HepG2 (cell line): ENCODE measurements around the gene FAM20A. TPM values are rescaled to one million over a fixed set of nuclear protein-coding genes. Genes with fewer than 3 reads are reported as not detected.
A peak's percentile ranks its signal among the peaks of the same experiment; 100 is the strongest.

Experiments used
- FOSL1 ChIP-seq: sonication (generic); formaldehyde crosslinking; IDR thresholded peaks from 2 replicates; pipeline ENCODE4 v1.9.0; 2021; ENCODE audit warnings: missing genetic modification reagents, borderline replicate concordance
- GABPA ChIP-seq, 2 experiments: IDR thresholded peaks; 2 replicates each; pipeline ENCODE4 v1.6.1; 2011 to 2016; ENCODE audit warnings: low read depth in 2 of 2, low read length in 1 of 2, missing biosample characterization in 1 of 2, missing genetic modification characterization in 1 of 2
- HIC2 ChIP-seq: sonication (generic); formaldehyde crosslinking; IDR thresholded peaks from 2 replicates; pipeline ENCODE4 v1.9.0; 2022; ENCODE audit warnings: low read depth, missing genetic modification reagents
- HMG20B ChIP-seq: conservative IDR thresholded peaks from 2 replicates; pipeline ENCODE4 v1.6.1; 2016; ENCODE audit warnings: missing genetic modification reagents, missing compliant biosample characterization
- KMT2A ChIP-seq: sonication (generic); formaldehyde crosslinking; IDR thresholded peaks from 2 replicates; pipeline ENCODE4 v1.4.0; 2020; ENCODE audit warnings: missing genetic modification reagents
- RAD51 ChIP-seq: fragments of 450-650 bp; IDR thresholded peaks from 2 replicates; pipeline ENCODE4 v1.6.1; 2016; ENCODE audit warnings: borderline replicate concordance
- RBM22 ChIP-seq: fragments of 200-400 bp; formaldehyde crosslinking; optimal IDR thresholded peaks from 2 replicates; pipeline ENCODE3; 2017; ENCODE audit warnings: mild to moderate bottlenecking, low read length, moderate library complexity
- REXO4 ChIP-seq: sonication (generic); formaldehyde crosslinking; IDR thresholded peaks from 2 replicates; pipeline ENCODE4 v1.8.0; 2022; ENCODE audit warnings: missing genetic modification reagents, mild to moderate bottlenecking, borderline replicate concordance
- SIN3B ChIP-seq: fragments of 150-350 bp; IDR thresholded peaks from 2 replicates; pipeline ENCODE4 v1.6.1; 2014; ENCODE audit warnings: low read length
- SUZ12 ChIP-seq: fragments of 150-350 bp; IDR thresholded peaks from 2 replicates; pipeline ENCODE4 v1.6.1; 2014; ENCODE audit warnings: low read depth, low read length
- TARDBP ChIP-seq: sonication (generic); formaldehyde crosslinking; IDR thresholded peaks from 2 replicates; pipeline ENCODE4 v1.8.0; 2022; ENCODE audit warnings: mild to moderate bottlenecking, missing genetic modification reagents
- ZBTB14 ChIP-seq: sonication (generic); formaldehyde crosslinking; IDR thresholded peaks from 2 replicates; pipeline ENCODE4 v1.4.0; 2020; ENCODE audit warnings: missing genetic modification reagents
- ZBTB2 ChIP-seq: sonication (generic); formaldehyde crosslinking; IDR thresholded peaks from 2 replicates; pipeline ENCODE4 v1.8.0; 2022; ENCODE audit warnings: low read depth, missing genetic modification reagents
- ZBTB7B ChIP-seq: sonication (generic); formaldehyde crosslinking; IDR thresholded peaks from 2 replicates; pipeline ENCODE4 v1.4.0; 2020; ENCODE audit warnings: missing genetic modification reagents
- ZNF24 ChIP-seq: fragments of 450-650 bp; IDR thresholded peaks from 2 replicates; pipeline ENCODE4 v1.6.1; 2017; ENCODE audit warnings: antibody characterized with exemption, mild to moderate bottlenecking
- ZNF256 ChIP-seq: sonication (generic); formaldehyde crosslinking; conservative IDR thresholded peaks from 2 replicates; pipeline ENCODE4 v1.4.0; 2020; ENCODE audit warnings: missing genetic modification reagents
- ZNF292 ChIP-seq: sonication (generic); formaldehyde crosslinking; IDR thresholded peaks from 2 replicates; pipeline ENCODE4 v1.8.1; 2022; ENCODE audit warnings: mild to moderate bottlenecking, low read depth, missing genetic modification reagents, borderline replicate concordance
- ZNF446 ChIP-seq: sonication (generic); formaldehyde crosslinking; IDR thresholded peaks from 2 replicates; pipeline ENCODE4 v1.5.0; 2020; ENCODE audit warnings: mild to moderate bottlenecking, missing genetic modification reagents
- ZNF607 ChIP-seq: sonication (generic); formaldehyde crosslinking; IDR thresholded peaks from 2 replicates; pipeline ENCODE4 v1.5.1; 2020; ENCODE audit warnings: missing genetic modification reagents, mild to moderate bottlenecking, borderline replicate concordance
- ZNF780A ChIP-seq: sonication (generic); formaldehyde crosslinking; IDR thresholded peaks from 2 replicates; pipeline ENCODE4 v1.8.0; 2022; ENCODE audit warnings: mild to moderate bottlenecking, missing genetic modification reagents, moderate library complexity
- ZNF83 ChIP-seq: sonication (generic); formaldehyde crosslinking; IDR thresholded peaks from 2 replicates; pipeline ENCODE4 v1.4.0; 2020; ENCODE audit warnings: missing genetic modification reagents, mild to moderate bottlenecking, borderline replicate concordance
- polyA plus RNA-seq, 8 experiments: library from polyadenylated mRNA; depleted of rRNA in 3 of 8; stranded (reverse) in 7 of 8; unstranded in 1 of 8; fragments of >200 nt; fragmentation: Illumina TruSeq in 4 of 8; extraction: Trizol in 4 of 8; gene quantifications; 2 replicates each; pipeline versions ENCODE4 v1.2.1 to v1.2.3, GENCODE V29; 2011 to 2016; ENCODE audit warnings: low read depth in 4 of 8, missing spikeins in 1 of 8, mixed read lengths in 1 of 8; ENCODE audit not compliant: insufficient read depth in 1 of 8
- total RNA-seq, 5 experiments: library from RNA; depleted of rRNA; stranded (reverse); fragments of >200 nt; fragmentation: Illumina TruSeq; extraction: Trizol; gene quantifications; 2 replicates each; pipeline ENCODE4 v1.2.3, GENCODE V29; 2016; ENCODE audit warnings: low read depth in 1 of 5
- TF ChIP-seq, protein P1 (sequence below): sonication (generic); formaldehyde crosslinking; IDR thresholded peaks from 2 replicates; pipeline ENCODE4 v1.5.0; 2020; ENCODE audit warnings: missing genetic modification reagents, mild to moderate bottlenecking, borderline replicate concordance
- TF ChIP-seq, protein P2 (sequence below): IDR thresholded peaks from 2 replicates; pipeline ENCODE4 v1.6.1; 2016; ENCODE audit warnings: missing compliant biosample characterization, missing genetic modification reagents, borderline replicate concordance

The FAM20A gene
- total and polyA plus RNA-seq, 2 of the 13 experiments (the other 11 are each of a cell fraction or from before 2014, with no cell fraction given): 9.3 to 20.7 TPM

DNA sequence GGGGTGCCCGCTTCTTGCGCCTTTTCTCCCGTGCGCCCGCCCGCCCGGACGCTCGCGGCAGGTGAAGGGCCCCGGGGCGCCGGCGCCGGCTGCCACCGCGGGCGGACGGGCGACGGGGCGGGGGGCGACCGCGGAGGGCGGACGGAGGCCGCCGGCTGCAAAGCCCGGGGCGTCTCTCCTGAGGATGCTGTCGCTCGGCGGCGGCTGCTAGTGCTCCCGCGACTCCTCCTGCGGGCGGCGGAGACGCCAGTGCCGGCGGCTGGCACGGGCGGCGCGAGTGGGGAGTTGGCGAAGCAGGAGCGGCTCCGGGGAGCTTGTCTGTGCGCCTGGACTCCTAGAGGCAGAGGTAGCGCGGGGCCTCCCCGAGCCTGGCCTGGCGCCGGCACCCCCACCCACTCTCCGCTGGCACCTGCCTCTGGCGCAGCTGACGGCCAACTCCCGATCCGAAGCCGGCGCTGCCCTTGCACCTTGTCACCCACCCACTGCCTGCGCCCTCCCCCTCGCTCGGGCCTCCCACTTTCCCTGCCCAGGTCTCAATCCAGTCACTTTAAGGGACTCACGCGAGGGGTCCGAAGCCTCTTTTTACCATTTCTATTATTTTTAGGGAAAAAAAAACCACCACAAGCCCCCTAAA lies at the start of gene FAM20A (continued):
- TF ChIP-seq ZBTB14 (CRISPR knock-in tag) (no peak), ZNF83 (no peak), REXO4 (CRISPR knock-in tag) (no peak), ZNF607 (CRISPR knock-in tag) (0 out of 2 replicates have a peak, but pooled peaks have one; percentile 42), RBM22 (no peak), ZNF446 (CRISPR knock-in tag) (no peak), ZNF292 (no peak), SUZ12 (no peak), HMG20B (CRISPR knock-in tag) (0 out of 2 replicates have a peak, but pooled peaks have one; percentile 11), ZNF780A (CRISPR knock-in tag) (no peak), FOSL1 (CRISPR knock-in tag) (no peak), ZNF256 (CRISPR knock-in tag) (no peak), TARDBP (peak; percentile 45; the same call in 1 of the 2 replicates), ZNF24 (no peak), KMT2A (CRISPR knock-in tag) (peak; percentile 58; the same call in 1 of the 2 replicates), RAD51 (no peak), SIN3B (no peak), ZBTB7B (CRISPR knock-in tag) (peak; percentile 67), ZBTB2 (CRISPR knock-in tag) (no peak), HIC2 (CRISPR knock-in tag) (peak; percentile 77), GABPA (IDR thresholded peaks at IDR 0.05; ENCODE audit: low read depth, low read length) (no peak), GABPA (CRISPR knock-in tag; IDR thresholded peaks at IDR 0.05; ENCODE audit: low read depth) (no peak)
- TF ChIP-seq, protein P1, sequence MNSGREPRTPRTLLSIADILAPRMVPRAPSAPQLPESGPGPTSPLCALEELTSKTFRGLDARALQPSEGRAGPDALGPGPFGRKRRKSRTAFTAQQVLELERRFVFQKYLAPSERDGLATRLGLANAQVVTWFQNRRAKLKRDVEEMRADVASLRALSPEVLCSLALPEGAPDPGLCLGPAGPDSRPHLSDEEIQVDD (CRISPR knock-in tag): 0 out of 2 replicates have a peak, but pooled peaks have one; percentile 51
- TF ChIP-seq, protein P2, sequence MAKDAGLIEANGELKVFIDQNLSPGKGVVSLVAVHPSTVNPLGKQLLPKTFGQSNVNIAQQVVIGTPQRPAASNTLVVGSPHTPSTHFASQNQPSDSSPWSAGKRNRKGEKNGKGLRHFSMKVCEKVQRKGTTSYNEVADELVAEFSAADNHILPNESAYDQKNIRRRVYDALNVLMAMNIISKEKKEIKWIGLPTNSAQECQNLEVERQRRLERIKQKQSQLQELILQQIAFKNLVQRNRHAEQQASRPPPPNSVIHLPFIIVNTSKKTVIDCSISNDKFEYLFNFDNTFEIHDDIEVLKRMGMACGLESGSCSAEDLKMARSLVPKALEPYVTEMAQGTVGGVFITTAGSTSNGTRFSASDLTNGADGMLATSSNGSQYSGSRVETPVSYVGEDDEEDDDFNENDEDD (CRISPR knock-in tag): 0 out of 2 replicates have a peak, but pooled peaks have one; percentile 21
